Measurements from ENCODE around the gene MED10.
A peak's percentile ranks its signal among the peaks of the same experiment; 100 is the strongest.

MED10 gene

DNA sequence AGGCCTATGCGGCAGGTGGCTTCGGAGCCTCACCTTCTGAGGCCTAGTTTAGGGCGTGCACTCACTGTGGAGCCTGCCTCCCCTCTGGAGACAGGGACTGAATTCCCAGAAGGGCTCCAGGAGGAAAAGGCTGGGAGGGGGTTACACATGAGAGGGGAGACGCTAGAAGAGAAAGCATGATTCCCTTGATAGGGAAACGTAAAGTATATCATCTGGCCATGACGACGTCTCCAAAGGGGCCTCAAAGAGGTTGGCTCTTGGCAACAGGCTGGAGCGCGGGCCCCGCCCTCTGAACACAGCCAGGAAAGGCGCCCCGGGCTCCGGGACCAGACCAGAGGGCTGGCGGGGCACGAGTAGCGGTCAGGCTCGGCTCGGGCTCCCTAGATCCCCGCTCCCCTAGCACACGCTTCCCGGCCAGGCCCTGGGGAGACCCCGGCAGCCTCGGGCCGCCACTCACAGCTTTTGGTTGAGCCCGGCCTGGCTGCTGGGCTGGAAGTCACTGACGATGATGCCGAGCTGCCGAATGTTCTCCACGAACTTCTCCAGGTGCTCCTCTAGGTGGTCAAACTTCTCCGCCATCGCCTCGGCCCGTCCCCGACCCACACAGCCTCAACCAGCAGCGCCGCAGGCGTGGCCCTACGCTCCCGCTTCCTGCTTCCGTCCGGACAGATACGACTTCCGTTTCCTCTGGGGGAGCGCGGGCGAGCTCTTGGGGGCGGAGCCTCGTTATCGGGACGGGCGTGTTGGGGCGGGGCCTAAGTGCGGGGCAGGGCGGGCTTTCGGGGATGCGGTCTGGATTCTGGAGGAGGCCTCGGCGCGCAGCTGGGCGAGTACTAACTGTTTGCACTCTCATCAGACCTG lies at the start of gene MED10:
Gene MED10 (minus strand): TSS at position 643 of the 861 bp plus-strand sequence. CDS start 64 bp downstream, at position 579.
- peak; percentile 86 for DNase-seq (ENCODE audit: low spot score)

- no peak for DNase-seq (ENCODE audit: low spot score)
Observed at GRCh38 chr5:6427694-6428093, 49.3 kb upstream of the MED10 start.

- DNase-seq (ENCODE audit: low spot score): no peak
Observed at GRCh38 chr5:6424700-6425099, 46.4 kb upstream of the MED10 start.

GRCh38 chr5:6424110-6424659 lies 45.8 kb upstream of the MED10 start:
- no peak for DNase-seq (ENCODE audit: low spot score)

GRCh38 chr5:6423327-6424109 lies 45.2 kb upstream of the MED10 start:
- no peak for DNase-seq (ENCODE audit: low spot score)

DNA sequence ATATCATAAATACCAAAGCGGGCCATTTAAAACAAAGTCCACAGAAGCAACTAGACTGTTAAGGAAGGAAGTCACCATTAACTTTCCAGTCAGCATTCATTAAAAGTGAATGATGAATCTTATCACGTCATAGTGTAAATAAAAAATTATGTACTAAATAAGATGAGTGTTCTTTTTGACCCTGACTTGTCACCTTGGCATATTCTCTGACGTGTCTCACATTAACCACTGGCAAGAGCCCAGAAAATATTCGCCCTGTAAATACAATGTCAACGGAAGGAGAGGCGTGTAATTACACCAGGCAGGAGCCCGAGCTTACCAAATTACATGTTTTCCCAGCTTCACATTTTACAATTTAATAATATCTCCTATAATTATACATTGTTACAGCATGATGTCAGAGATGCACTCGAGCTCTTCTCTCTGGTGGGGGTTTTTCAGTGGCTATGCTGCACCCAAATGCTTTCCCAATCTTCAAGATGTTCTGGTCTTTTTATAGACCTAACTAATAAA lies 41.0 kb upstream of the MED10 start:
- no peak for DNase-seq (ENCODE audit: low spot score)

DNA sequence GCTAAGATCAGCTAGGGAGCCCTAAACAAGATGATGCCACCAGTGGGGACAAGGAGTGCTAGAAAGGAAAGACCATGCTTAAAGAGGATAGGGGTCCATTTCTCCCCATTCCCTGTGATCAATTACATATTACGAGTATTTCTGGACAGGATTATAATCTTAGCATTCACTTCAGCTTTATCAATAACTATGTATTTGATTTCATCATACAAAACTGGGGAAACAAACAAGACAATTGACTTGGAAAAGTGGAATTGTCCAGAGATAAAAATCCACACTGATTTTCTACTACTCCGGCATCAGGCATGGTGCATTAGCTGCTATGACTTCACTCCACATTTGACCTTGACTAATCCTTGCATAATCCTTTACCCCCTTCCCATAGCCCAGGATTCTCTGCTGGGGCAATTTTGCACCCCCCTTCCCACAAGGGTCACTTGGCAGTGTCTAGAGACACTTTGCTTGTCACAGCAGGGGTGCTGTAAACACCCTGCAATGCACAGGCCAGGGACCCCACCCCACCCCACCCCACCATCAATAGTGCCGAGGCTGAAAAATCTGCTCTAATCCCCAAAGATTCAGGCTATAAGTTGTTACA lies 40.4 kb upstream of the MED10 start:
- no peak for DNase-seq (ENCODE audit: low spot score)

- no peak for DNase-seq (ENCODE audit: low spot score)
Observed at GRCh38 chr5:6417657-6418056, 39.3 kb upstream of the MED10 start.

DNA sequence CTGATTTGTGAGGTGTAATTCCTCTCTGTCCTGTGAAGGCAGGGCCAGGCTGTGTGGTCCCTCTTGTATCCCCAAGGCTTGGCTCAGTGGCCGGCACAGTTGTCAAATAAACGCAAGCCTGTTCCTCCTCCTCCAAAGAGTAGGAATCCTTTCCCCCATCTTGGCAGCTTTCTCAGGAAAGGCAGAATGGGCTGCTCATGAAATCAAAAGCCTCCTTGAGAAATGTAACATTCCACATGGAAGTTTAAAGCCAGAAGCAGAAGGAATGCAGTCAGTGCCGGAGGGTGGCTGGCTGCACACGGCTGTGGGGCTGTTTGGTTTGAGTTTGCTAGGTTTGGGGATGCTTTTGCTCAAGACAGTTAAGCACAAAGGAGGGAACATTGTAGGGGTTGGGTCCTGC lies 34.5 kb upstream of the MED10 start:
- no peak for DNase-seq (ENCODE audit: low spot score)

- DNase-seq (ENCODE audit: low spot score): no peak
Observed at GRCh38 chr5:6411141-6411540, 32.8 kb upstream of the MED10 start.

GRCh38 chr5:6410421-6410820 lies 32.1 kb upstream of the MED10 start:
- no peak for DNase-seq (ENCODE audit: low spot score)

DNA sequence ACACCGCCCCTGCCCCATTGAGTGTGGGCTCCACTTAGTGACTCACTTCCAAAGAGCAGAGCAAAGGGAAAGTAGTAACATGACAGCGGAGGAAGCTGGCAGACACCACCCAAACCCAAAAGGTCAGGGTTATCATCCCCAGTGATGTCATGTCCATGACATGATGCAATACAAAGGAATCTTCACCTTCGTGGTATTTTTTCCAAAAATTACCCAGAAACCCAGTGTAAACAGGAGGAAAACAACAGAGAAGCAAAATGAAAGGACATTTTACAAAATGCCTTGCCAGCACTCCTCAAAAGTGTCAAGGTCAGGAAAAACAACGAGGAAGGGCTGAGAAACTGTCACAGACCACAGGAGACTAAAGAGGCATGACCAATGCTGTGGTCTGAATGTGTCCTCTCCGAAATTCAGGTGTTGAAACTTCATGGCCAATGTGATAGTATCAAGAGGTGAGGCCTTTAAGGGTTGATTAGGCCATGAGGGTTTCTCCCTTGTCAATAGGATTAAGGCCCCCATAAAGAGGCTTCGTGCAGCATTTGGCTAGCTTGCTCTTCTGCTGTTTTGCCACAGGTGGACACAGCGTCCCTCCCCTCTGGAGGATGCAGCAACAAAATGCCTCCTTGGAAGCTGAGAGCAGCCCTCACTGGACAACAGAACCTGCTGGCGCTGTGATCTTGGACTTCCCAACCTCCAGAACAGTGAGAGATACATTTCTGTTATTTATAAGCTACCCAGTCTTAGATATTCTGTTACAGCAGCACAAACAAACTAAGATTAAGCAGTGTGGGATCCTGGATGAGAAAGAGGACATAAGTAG lies 30.5 kb upstream of the MED10 start:
- DNase-seq (ENCODE audit: low spot score): no peak

GRCh38 chr5:6408260-6408596 lies 29.9 kb upstream of the MED10 start:
- DNase-seq (ENCODE audit: low spot score): no peak

DNA sequence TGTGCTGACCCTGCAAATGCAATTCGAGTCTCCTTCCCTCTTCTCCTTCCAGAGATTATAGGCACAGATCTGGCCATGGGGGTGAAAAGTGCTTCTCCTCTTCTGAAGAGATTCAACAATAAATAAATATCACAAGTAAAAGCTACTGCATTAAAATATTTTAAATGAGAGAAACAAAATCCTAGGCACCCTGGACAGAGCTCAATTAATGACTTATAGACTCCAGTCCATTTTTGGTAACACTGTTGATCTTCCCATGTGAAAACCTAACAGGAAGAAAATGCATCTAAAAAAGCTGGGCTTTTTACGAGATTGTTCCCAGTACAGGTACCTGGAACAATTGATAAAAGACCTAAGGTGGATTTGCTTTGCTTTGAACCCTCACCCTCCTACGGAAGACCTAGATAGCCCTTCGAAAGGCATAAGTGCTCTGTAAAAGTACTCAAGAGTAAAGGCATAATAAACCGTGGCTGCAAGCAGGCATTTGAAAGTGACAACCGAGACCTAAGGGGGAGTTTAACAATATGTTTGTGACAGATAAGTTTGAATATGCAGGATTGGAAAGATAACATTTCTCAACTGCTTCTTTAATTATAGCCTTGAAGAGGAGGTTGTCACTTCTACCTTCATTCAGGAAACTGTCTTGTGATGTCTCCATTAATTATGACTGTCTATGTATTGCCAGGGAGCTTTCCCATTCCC lies 29.4 kb upstream of the MED10 start:
- no peak for DNase-seq (ENCODE audit: low spot score)

GRCh38 chr5:6405591-6405990 lies 27.2 kb upstream of the MED10 start:
- DNase-seq (ENCODE audit: low spot score): no peak

- no peak for DNase-seq (ENCODE audit: low spot score)
Observed at GRCh38 chr5:6404129-6404528, 25.8 kb upstream of the MED10 start.

GRCh38 chr5:6403416-6403815 lies 25.1 kb upstream of the MED10 start:
- no peak for DNase-seq (ENCODE audit: low spot score)

- DNase-seq (ENCODE audit: low spot score): no peak
Observed at GRCh38 chr5:6402939-6403338, 24.6 kb upstream of the MED10 start.

DNA sequence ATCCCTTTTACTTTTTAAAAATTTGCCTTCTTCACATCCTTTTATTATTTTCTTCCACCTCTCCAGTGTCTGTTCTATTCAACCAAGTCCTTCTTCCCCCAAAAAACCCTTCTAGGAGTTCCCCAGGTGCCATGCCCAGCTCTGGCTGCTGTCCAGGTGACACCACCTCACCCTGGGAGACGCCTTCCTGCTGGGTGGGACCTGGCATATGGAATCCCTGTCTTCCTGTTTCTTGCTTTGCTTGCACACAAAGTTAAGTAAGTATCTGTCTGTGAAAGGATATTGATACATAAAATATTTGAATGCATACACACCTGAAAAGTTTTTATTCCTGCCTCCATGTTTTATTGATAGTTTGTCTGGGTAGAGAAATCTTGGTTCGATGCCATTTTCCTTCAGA lies 23.1 kb upstream of the MED10 start:
- DNase-seq (ENCODE audit: low spot score): no peak

DNA sequence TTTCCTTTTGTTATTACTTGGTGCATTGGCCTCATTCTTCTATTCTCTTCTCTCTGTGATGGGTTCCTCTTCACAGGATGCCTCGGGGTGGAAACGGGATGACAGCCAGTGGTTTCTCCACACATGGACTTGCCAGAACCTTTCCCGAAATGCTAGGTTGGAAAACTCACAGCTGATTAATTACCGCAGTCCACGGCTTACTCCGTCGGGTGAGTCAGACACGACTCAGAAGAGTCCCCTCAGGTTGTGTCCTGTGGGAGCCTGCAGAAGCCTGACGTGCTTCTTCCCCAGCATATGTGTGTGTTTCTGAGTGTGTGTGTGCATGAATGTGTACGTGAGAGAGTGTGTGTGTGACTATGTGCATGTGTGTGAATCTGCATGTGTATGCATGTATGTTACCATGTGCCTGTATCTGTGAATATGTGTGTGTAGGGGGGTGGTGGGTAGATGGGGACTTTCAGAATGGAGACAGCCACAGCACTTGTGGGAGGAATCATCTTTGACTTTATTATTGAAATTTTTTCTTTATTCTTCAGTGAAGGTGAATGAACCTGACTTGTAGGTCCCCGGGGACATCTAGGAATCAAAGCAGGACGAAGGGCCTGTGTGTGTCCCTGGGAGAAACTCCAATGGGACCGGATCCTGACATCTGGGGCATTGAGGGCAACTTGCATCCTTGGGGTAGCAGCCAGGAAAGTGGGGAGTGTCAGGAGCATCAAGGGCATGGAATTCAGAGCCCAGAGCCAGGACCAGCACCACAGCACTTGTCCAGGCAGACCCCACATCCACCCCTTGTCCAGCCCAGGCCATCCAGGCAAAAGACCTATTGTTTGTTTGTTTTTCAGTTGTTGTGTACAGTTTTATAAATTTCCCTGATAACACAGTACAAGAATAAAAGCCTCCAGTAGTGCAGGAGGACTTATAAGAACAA lies 21.9 kb upstream of the MED10 start:
- DNase-seq (ENCODE audit: low spot score): no peak
